Fibroblast of mammary gland (primary cell): ENCODE data around the gene CCDC148.
"Not testable (repeated sequence)": the region's sequence is repeated elsewhere in the genome, so short reads cannot be mapped to it uniquely, and the experiment has no call there.

Experiments used
- DNase-seq: peaks from one replicate; pipeline ENCODE4 v3.0.0-alpha.2; 2010; ENCODE audit warnings: low read depth
- H3K4me3 ChIP-seq: 2 replicates; pipeline ENCODE4 v1.5.1; 2011; ENCODE audit warnings: low read depth, mild to moderate bottlenecking, low read length, moderate library complexity; ENCODE audit not compliant: control insufficient read depth
- CTCF ChIP-seq: conservative IDR thresholded peaks from 2 replicates; pipeline ENCODE4 v1.5.1; 2011; ENCODE audit warnings: low read depth, low read length, inconsistent platforms; ENCODE audit not compliant: control insufficient read depth, insufficient read depth

The CCDC148 gene

DNA sequence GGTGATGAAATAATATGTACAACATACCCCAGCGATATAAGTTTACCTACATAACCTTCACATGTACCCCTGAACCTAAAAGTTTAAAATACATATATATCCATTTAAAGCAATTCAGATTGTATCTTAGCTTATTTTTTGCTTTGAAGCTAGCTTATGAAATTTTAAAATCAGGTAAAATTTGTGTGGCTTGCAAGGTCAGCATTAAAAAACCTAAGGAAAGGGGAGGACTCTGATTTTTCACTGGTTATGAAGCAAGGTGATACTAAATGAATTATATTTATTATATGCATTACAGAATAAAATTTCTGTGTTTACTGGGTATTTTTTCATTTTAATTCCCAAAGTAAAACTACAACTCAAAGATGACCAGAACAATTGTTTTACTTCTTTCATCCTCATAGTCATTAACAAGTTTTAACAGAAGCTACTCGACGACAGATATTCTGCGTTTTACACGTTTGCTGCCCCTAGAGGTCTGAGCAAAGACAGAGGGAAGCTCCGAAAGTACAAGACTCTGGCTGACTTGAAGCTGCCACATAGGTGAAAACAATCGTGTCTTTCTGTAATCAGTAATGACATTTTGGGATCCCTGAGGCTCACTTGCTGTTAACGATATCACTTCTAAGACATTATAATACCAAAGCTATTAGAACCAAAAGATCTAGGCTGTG lies 17.3 kb upstream of the CCDC148 start:
- DNase-seq, result no peak
- no peak for TF ChIP-seq CTCF
- no peak overlapping the region for H3K4me3 ChIP-seq

DNA sequence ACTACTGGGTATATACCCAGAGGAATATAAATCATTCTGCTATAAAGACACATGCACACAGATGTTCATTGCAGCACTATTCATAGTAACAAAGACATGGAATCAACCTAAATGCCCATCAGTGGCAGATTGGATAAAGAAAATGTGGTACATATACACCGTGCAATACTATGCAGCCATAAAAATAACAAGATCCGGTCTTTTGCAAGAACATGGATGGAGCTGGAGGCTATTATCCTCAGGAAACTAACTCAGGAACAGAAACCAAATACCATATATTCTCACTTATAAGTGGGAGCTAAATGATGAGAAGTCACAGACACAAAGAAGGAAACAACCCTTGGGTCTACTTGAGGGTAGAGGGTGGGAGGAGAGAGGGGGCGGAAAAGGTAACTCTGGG lies 16.7 kb upstream of the CCDC148 start:
- not testable (repeated sequence) for H3K4me3 ChIP-seq, DNase-seq

- H3K4me3 ChIP-seq, DNase-seq: not testable (repeated sequence)
Observed at GRCh38 chr2:158472829-158473228, 16.3 kb upstream of the CCDC148 start.

GRCh38 chr2:158467248-158467647 lies 10.7 kb upstream of the CCDC148 start:
- no peak overlapping the region for H3K4me3 ChIP-seq
- no peak for DNase-seq
- no peak for TF ChIP-seq CTCF

- DNase-seq, result peak; percentile 18
- TF ChIP-seq CTCF, result peak; percentile 59
- H3K4me3 ChIP-seq, result no peak overlapping the region
Observed at GRCh38 chr2:158464426-158465281, 8.1 kb upstream of the CCDC148 start.

DNA sequence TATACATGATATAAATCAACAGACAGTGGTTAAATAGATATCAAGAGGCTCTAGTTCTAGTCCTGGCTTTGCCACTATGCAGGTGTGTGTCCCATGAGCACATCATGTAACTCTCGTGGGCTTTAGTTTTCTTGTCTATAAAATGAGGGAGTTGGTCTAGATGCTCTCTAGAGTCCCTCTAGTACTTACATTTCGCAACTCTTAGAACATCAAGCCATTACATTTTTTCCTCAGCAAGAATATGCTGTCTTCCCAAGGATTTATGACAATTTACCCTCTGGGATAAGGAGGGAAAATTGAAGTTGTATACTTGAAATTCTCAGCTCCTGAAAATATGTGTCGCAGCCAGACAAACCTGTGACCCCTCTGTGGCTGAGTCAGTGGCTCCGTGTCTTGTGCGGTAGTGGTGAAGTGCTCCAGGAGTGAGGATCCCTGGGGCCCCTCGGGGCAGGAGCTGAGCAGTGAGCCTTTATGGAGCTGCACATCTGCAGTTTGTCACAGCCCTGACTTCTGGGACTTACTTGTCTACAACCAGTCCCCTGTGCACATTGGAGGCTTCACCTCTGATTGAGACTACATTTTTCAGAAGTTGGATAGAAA lies 7.0 kb upstream of the CCDC148 start:
- TF ChIP-seq CTCF, result no peak
- no peak overlapping the region for H3K4me3 ChIP-seq
- peak; percentile 14 for DNase-seq

- no peak overlapping the region for H3K4me3 ChIP-seq
- TF ChIP-seq CTCF, result peak; percentile 17
- DNase-seq, result no peak
Observed at GRCh38 chr2:158460632-158461297, 4.2 kb upstream of the CCDC148 start.
